Activated CD8-positive, alpha-beta T cell treated with anti-CD3 and anti-CD28 coated beads for 36 hours (primary cell): ENCODE data around the gene C14orf93. TPM values are rescaled to one million over a fixed set of nuclear protein-coding genes. Genes with fewer than 3 reads are reported as not detected.

Source experiments
- ATAC-seq: fragments of 200-7000 bp; cut with Tn5 transposase; one replicate; pipeline ENCODE4 v1.10.0; 2021; ENCODE audit warnings: mild to moderate bottlenecking, moderate library complexity
- CTCF ChIA-PET: fragments of 350-600 bp; sonication (Branson Sonifier 250); formaldehyde crosslinking; loops from one replicate; lab custom pipeline; 2021; ENCODE audit warnings: antibody characterized with exemption; lab: Charles Lee
- POLR2A ChIA-PET: fragments of 350-600 bp; sonication (Branson Sonifier 250); formaldehyde crosslinking; loops from one replicate; lab custom pipeline; 2021; ENCODE audit warnings: antibody characterized with exemption; lab: Charles Lee
- DNase-seq: peaks from one replicate; pipeline ENCODE4 v3.0.0-alpha.2; 2020
- H3K27ac Mint-ChIP-seq: one replicate; pipeline ENCODE4 v1.8.0; 2021; ENCODE audit warnings: mild to moderate bottlenecking, mixed read lengths
- H3K27me3 Mint-ChIP-seq: one replicate; pipeline ENCODE4 v1.8.0; 2021; ENCODE audit warnings: mixed read lengths
- H3K36me3 Mint-ChIP-seq: one replicate; pipeline ENCODE4 v1.8.0; 2021; ENCODE audit warnings: low read depth, mixed read lengths
- H3K4me1 Mint-ChIP-seq: one replicate; pipeline ENCODE4 v1.8.0; 2021; ENCODE audit warnings: low read depth, mixed read lengths
- H3K4me3 Mint-ChIP-seq: one replicate; pipeline ENCODE4 v1.8.0; 2021; ENCODE audit warnings: mild to moderate bottlenecking, moderate library complexity, mixed read lengths
- H3K9me3 Mint-ChIP-seq: one replicate; pipeline ENCODE4 v1.8.0; 2021; ENCODE audit warnings: mixed read lengths
- CTCF ChIP-seq: fragments of 200-600 bp; IDR thresholded peaks from one replicate; pipeline ENCODE4 v1.8.0; 2022; ENCODE audit warnings: antibody characterized with exemption, mild to moderate bottlenecking
- intact Hi-C: fragments of 100-400 bp; cut with micrococcal nuclease; formaldehyde crosslinking; loops from one replicate; pipeline ENCODE4 v1.10.0; 2022
- total RNA-seq, 2 experiments: library from RNA; stranded (reverse); gene quantifications; one replicate each; pipeline ENCODE4 v1.2.3, GENCODE V29; 2021

Gene C14orf93
- total RNA-seq, 2 experiments from 2014 or later = 13.2 to 13.5 TPM

- H3K36me3 Mint-ChIP-seq = no peaks in the 10 kb centered on the region
- no peak for TF ChIP-seq CTCF
- ATAC-seq = no peak
- no peak overlapping the region for H3K4me3 Mint-ChIP-seq
- peaks cover 10% of the 10 kb centered on the region for H3K4me1 Mint-ChIP-seq
- intact Hi-C loops = no loop called here
- H3K9me3 Mint-ChIP-seq = no peaks in the 10 kb centered on the region
- H3K27me3 Mint-ChIP-seq = no peaks in the 10 kb centered on the region
- ChIA-PET POLR2A (interaction anchor here (1.0 to 1.6 kb wide), 3 partner anchors 11 to 80 kb away, joined by 3 to 4 read pairs (median 3); no protein-coding TSS in a partner anchor), CTCF (interaction anchor here (1.0 to 12.5 kb wide), 5 partner anchors 8 to 90 kb away, joined by 3 to 201 read pairs (median 10); partner anchors contain the start of genes CDH24 and HAUS4)
- no peak for DNase-seq
- H3K27ac Mint-ChIP-seq = no peak overlapping the region
Measured at GRCh38 chr14:22978487-22978837, 31.5 kb downstream of the C14orf93 start.

- ATAC-seq = no peak
- intact Hi-C loops = no loop called here
- Mint-ChIP-seq H3K36me3 (no peaks in the 10 kb centered on the region), H3K4me3 (no peak overlapping the region), H3K27ac (no peak overlapping the region), H3K4me1 (peaks cover 10% of the 10 kb centered on the region), H3K9me3 (no peaks in the 10 kb centered on the region), H3K27me3 (no peaks in the 10 kb centered on the region)
- DNase-seq = no peak
- CTCF ChIA-PET = interaction anchor here (0.5 to 12.5 kb wide), 10 partner anchors 9 to 99 kb away, joined by 3 to 201 read pairs (median 4); partner anchors contain the start of genes CDH24 and HAUS4
- TF ChIP-seq CTCF = no peak
- POLR2A ChIA-PET = interaction anchor here (1.0 to 1.6 kb wide), 3 partner anchors 10 to 80 kb away, joined by 3 to 4 read pairs (median 3); no protein-coding TSS in a partner anchor
Measured at GRCh38 chr14:22977684-22978486, 32.1 kb downstream of the C14orf93 start.

- POLR2A ChIA-PET = interaction anchor here (1.6 kb wide), 1 partner anchor 30 kb away, joined by 4 read pairs; no protein-coding TSS in a partner anchor
- ATAC-seq (no peak), DNase-seq (no peak)
- CTCF ChIA-PET = interaction anchor here (0.5 to 12.5 kb wide), 10 partner anchors 9 to 99 kb away, joined by 3 to 201 read pairs (median 4); partner anchors contain the start of genes CDH24 and HAUS4
- no peak for TF ChIP-seq CTCF
- H3K9me3 Mint-ChIP-seq = no peaks in the 10 kb centered on the region
- H3K4me1 Mint-ChIP-seq = peaks cover 10% of the 10 kb centered on the region
- H3K27ac Mint-ChIP-seq = no peak overlapping the region
- H3K36me3 Mint-ChIP-seq = no peaks in the 10 kb centered on the region
- H3K4me3 Mint-ChIP-seq = no peak overlapping the region
- intact Hi-C loops = no loop called here
- no peaks in the 10 kb centered on the region for H3K27me3 Mint-ChIP-seq
Measured at GRCh38 chr14:22977434-22977683, 32.6 kb downstream of the C14orf93 start.

GRCh38 chr14:22976620-22977433, 33.1 kb downstream of the C14orf93 start:
- ChIA-PET POLR2A (interaction anchor here (1.6 kb wide), 1 partner anchor 30 kb away, joined by 4 read pairs; no protein-coding TSS in a partner anchor), CTCF (interaction anchor here (0.5 to 12.5 kb wide), 9 partner anchors 10 to 100 kb away, joined by 3 to 201 read pairs (median 4); partner anchors contain the start of genes CDH24 and HAUS4)
- H3K4me1 Mint-ChIP-seq = peaks cover 10% of the 10 kb centered on the region
- no peak for ATAC-seq
- no peaks in the 10 kb centered on the region for H3K36me3 Mint-ChIP-seq
- no peaks in the 10 kb centered on the region for H3K9me3 Mint-ChIP-seq
- intact Hi-C loops = no loop called here
- H3K27ac Mint-ChIP-seq = no peak overlapping the region
- DNase-seq = no peak
- H3K27me3 Mint-ChIP-seq = no peaks in the 10 kb centered on the region
- no peak for TF ChIP-seq CTCF
- H3K4me3 Mint-ChIP-seq = no peak overlapping the region
